IMR-90 (cell line): ENCODE data around the gene GNAZ. TPM values are rescaled to one million over a fixed set of nuclear protein-coding genes. Genes with fewer than 3 reads are reported as not detected.

ENCODE experiments used
- ATAC-seq: fragments of 200-7000 bp; cut with Tn5 transposase; 2 replicates; pipeline ENCODE4 v1.9.1; 2020; ENCODE audit warnings: low read depth, mild to moderate bottlenecking, moderate library complexity
- BruUV-seq: library from RNA; stranded (reverse); fragments of 400-500 nt; replicated peaks from 2 replicates; lab custom pipeline; 2021; lab: Mats Ljungman, UMichigan
- CTCF ChIA-PET: fragments of 300-600 bp; formaldehyde crosslinking; extraction: SDS; loops from one replicate; lab custom pipeline; 2021; ENCODE audit warnings: antibody characterized with exemption; lab: Yijun Ruan, JAX
- POLR2A ChIA-PET: fragments of 300-600 bp; sonication (Branson Sonifier 250); formaldehyde crosslinking; loops from one replicate; lab custom pipeline; 2022; ENCODE audit warnings: antibody characterized with exemption; ENCODE audit not compliant: unreplicated experiment; lab: Charles Lee
- DNase-seq: peaks from one replicate; pipeline ENCODE4 v3.0.0; 2013
- H2AFZ ChIP-seq: replicated peaks from 2 replicates; pipeline ENCODE3; 2013; ENCODE audit warnings: low read length, mild to moderate bottlenecking; ENCODE audit not compliant: poor library complexity
- H2AK5ac ChIP-seq: 2 replicates; pipeline ENCODE4 v1.6.1; 2013; ENCODE audit warnings: low read depth, low read length, inconsistent platforms
- H2AK9ac ChIP-seq: replicated peaks from 2 replicates; pipeline ENCODE3; 2013; ENCODE audit warnings: mild to moderate bottlenecking, low read depth, low read length, moderate library complexity; ENCODE audit not compliant: poor library complexity
- H2BK120ac ChIP-seq: 2 replicates; pipeline ENCODE4 v1.6.1; 2013; ENCODE audit warnings: low read depth, low read length, inconsistent platforms
- H2BK15ac ChIP-seq: 3 replicates; pipeline ENCODE4 v1.6.1; 2013; ENCODE audit warnings: low read depth, low read length, inconsistent platforms
- H2BK20ac ChIP-seq: 2 replicates; pipeline ENCODE4 v1.6.1; 2013; ENCODE audit warnings: low read depth, mild to moderate bottlenecking, inconsistent platforms, low read length, moderate library complexity
- H2BK5ac ChIP-seq: 2 replicates; pipeline ENCODE4 v1.6.1; 2013; ENCODE audit warnings: mild to moderate bottlenecking, low read depth, low read length, inconsistent platforms; ENCODE audit not compliant: poor library complexity, severe bottlenecking
- H3K14ac ChIP-seq: replicated peaks from 2 replicates; pipeline ENCODE4 v1.6.1; 2013; ENCODE audit warnings: low read depth, low read length, inconsistent platforms
- H3K18ac ChIP-seq: 2 replicates; pipeline ENCODE4 v1.6.1; 2013; ENCODE audit warnings: low read depth, low read length, control low read depth
- H3K23ac ChIP-seq: 2 replicates; pipeline ENCODE4 v1.6.1; 2013; ENCODE audit warnings: low read depth, low read length, inconsistent platforms
- H3K27ac ChIP-seq: 2 replicates; pipeline ENCODE4 v1.5.1; 2013; ENCODE audit warnings: mild to moderate bottlenecking, control low read depth, low read length; ENCODE audit not compliant: insufficient read depth
- H3K27me3 ChIP-seq: 2 replicates; pipeline ENCODE4 v1.6.1; 2013; ENCODE audit warnings: low read length; ENCODE audit not compliant: control insufficient read depth, insufficient read depth
- H3K36me3 ChIP-seq: 2 replicates; pipeline ENCODE4 v1.6.1; 2013; ENCODE audit warnings: low read length, mixed read lengths; ENCODE audit not compliant: control insufficient read depth, insufficient read depth
- H3K4ac ChIP-seq: 2 replicates; pipeline ENCODE4 v1.6.1; 2013; ENCODE audit warnings: low read depth, low read length, inconsistent platforms
- H3K4me1 ChIP-seq: 2 replicates; pipeline ENCODE4 v1.6.1; 2013; ENCODE audit warnings: low read length, mixed read lengths; ENCODE audit not compliant: control insufficient read depth, insufficient read depth
- H3K4me2 ChIP-seq: 2 replicates; pipeline ENCODE4 v1.6.1; 2013; ENCODE audit warnings: low read depth, mild to moderate bottlenecking, control low read depth, low read length, moderate library complexity
- H3K4me3 ChIP-seq: 2 replicates; pipeline ENCODE4 v1.5.1; 2013; ENCODE audit warnings: low read depth, mild to moderate bottlenecking, control low read depth, low read length, moderate library complexity; ENCODE audit not compliant: insufficient read depth
- H3K56ac ChIP-seq: 2 replicates; pipeline ENCODE4 v1.6.1; 2013; ENCODE audit warnings: low read length, inconsistent platforms; ENCODE audit not compliant: insufficient read depth; ENCODE audit errors: extremely low read depth
- H3K79me1 ChIP-seq, 2 experiments: 2 replicates each; pipeline ENCODE4 v1.6.1; 2013; ENCODE audit warnings: low read length in 2 of 2, inconsistent platforms in 1 of 2, low read depth in 1 of 2
- H3K9ac ChIP-seq: 2 replicates; pipeline ENCODE4 v1.6.1; 2013; ENCODE audit warnings: low read depth, low read length, control low read depth
- H3K9me1 ChIP-seq: 2 replicates; pipeline ENCODE4 v1.6.1; 2013; ENCODE audit warnings: low read length, inconsistent platforms; ENCODE audit not compliant: insufficient read depth
- H3K9me3 ChIP-seq: 2 replicates; pipeline ENCODE4 v1.6.1; 2013; ENCODE audit warnings: low read length; ENCODE audit not compliant: control insufficient read depth, insufficient read depth
- H4K20me1 ChIP-seq: 2 replicates; pipeline ENCODE4 v1.6.1; 2013; ENCODE audit warnings: low read length, inconsistent platforms; ENCODE audit not compliant: insufficient read depth
- H4K5ac ChIP-seq: 2 replicates; pipeline ENCODE4 v1.6.1; 2013; ENCODE audit warnings: mild to moderate bottlenecking, low read depth, low read length, control low read depth
- H4K8ac ChIP-seq, 2 experiments: 2 replicates each; pipeline ENCODE4 v1.6.1; 2013; ENCODE audit warnings: low read depth in 2 of 2, low read length in 2 of 2, control low read depth in 1 of 2, inconsistent platforms in 1 of 2
- H4K91ac ChIP-seq: 2 replicates; pipeline ENCODE4 v1.6.1; 2013; ENCODE audit warnings: low read depth, low read length, inconsistent platforms; ENCODE audit not compliant: insufficient read depth
- CHD1 ChIP-seq: IDR thresholded peaks from 2 replicates; pipeline ENCODE4 v1.6.1; 2012; ENCODE audit warnings: low read depth, low read length, improper control_type of control experiment
- ELK1 ChIP-seq: fragments of 150-350 bp; IDR thresholded peaks from 2 replicates; pipeline ENCODE4 v1.6.1; 2016; ENCODE audit warnings: low read depth, mild to moderate bottlenecking, low read length, moderate library complexity, borderline replicate concordance
- NFE2L2 ChIP-seq: fragments of 150-350 bp; IDR thresholded peaks from 2 replicates; pipeline ENCODE4 v1.6.1; 2016; ENCODE audit warnings: low read depth, mild to moderate bottlenecking, low read length
- WGBS, 2 experiments: methylation state at CpG; one replicate each; pipeline versions ENCODE4 v1.1.5 to v1.1.7; 2013; ENCODE audit warnings: missing lambda C conversion rate in 2 of 2; ENCODE audit not compliant: insufficient read length in 1 of 2; ENCODE audit errors: extremely low coverage in 2 of 2; 5-methylcytosine and 5-hydroxymethylcytosine counted together
- dilution Hi-C: fragments of 300-500 bp; cut with HindIII; formaldehyde crosslinking; loops from one replicate; pipeline ENCODE4 v1.14.3; 2018; ENCODE audit warnings: low sequenced_read_pairs; ENCODE audit not compliant: unreplicated experiment
- in situ Hi-C: fragments of 300-500 bp; cut with MboI; formaldehyde crosslinking; loops from 3 replicates; pipeline ENCODE4 v1.14.3; 2019; ENCODE audit warnings: low sequenced_read_pairs, inconsistent platforms, mixed read lengths
- intact Hi-C: fragments of 100-400 bp; cut with micrococcal nuclease; formaldehyde crosslinking; loops from 2 replicates; pipeline ENCODE4 v1.10.0; 2022
- polyA plus RNA-seq, 3 experiments: library from polyadenylated mRNA; depleted of rRNA; stranded (reverse); fragments of >200 nt; gene quantifications; 2 replicates each; pipeline ENCODE4 v1.2.3, GENCODE V29; 2012; ENCODE audit warnings: low replicate concordance in 1 of 3
- total RNA-seq: library from RNA; depleted of rRNA; stranded (reverse); fragments of >200 nt; gene quantifications from 2 replicates; pipeline ENCODE4 v1.2.3, GENCODE V29; 2012
- TF ChIP-seq, protein P1 (sequence below): conservative IDR thresholded peaks from 2 replicates; pipeline ENCODE4 v1.5.1; 2012; ENCODE audit warnings: mild to moderate bottlenecking, low read depth, low read length, improper control_type of control experiment

Gene GNAZ
- total and polyA plus RNA-seq, 2 of the 4 experiments (the other 2 are of a cell fraction): 1.5 to 2.5 TPM

GRCh38 chr22:23036684-23037428 lies 33.5 kb upstream of the GNAZ start:
- Histone ChIP-seq H3K79me1 (no peaks in the 10 kb centered on the region), H3K4me2 (no peak overlapping the region), H2AFZ (peak overlapping the region; percentile 33), H4K5ac (no peak overlapping the region), H4K91ac (no peak overlapping the region), H3K9me1 (no peaks in the 10 kb centered on the region), H3K18ac (no peak overlapping the region), H3K14ac (no peak overlapping the region), H2BK15ac (no peak overlapping the region), H3K9ac (no peak overlapping the region), H3K4me3 (no peak overlapping the region), H2BK120ac (no peak overlapping the region), H2BK5ac (no peak overlapping the region), H4K8ac (no peak overlapping the region), H3K4me1 (no peaks in the 10 kb centered on the region), H2BK20ac (no peak overlapping the region), H3K27ac (no peak overlapping the region), H3K9me3 (no peaks in the 10 kb centered on the region), H4K20me1 (no peaks in the 10 kb centered on the region), H2AK5ac (no peak overlapping the region), H3K56ac (no peak overlapping the region), H3K27me3 (peaks cover 4% of the 10 kb centered on the region; the same call in 1 of the 2 replicates), H3K4ac (no peak overlapping the region), H3K36me3 (no peaks in the 10 kb centered on the region), H2AK9ac (no peak overlapping the region), H3K23ac (no peak overlapping the region)
- no peak for TF ChIP-seq ELK1
- no peak for TF ChIP-seq NFE2L2
- TF ChIP-seq, protein P1, sequence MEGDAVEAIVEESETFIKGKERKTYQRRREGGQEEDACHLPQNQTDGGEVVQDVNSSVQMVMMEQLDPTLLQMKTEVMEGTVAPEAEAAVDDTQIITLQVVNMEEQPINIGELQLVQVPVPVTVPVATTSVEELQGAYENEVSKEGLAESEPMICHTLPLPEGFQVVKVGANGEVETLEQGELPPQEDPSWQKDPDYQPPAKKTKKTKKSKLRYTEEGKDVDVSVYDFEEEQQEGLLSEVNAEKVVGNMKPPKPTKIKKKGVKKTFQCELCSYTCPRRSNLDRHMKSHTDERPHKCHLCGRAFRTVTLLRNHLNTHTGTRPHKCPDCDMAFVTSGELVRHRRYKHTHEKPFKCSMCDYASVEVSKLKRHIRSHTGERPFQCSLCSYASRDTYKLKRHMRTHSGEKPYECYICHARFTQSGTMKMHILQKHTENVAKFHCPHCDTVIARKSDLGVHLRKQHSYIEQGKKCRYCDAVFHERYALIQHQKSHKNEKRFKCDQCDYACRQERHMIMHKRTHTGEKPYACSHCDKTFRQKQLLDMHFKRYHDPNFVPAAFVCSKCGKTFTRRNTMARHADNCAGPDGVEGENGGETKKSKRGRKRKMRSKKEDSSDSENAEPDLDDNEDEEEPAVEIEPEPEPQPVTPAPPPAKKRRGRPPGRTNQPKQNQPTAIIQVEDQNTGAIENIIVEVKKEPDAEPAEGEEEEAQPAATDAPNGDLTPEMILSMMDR: no peak
- no peak for TF ChIP-seq CHD1
- POLR2A ChIA-PET: no interaction called here
- ATAC-seq (no peak; the same call in 1 of the 2 replicates), DNase-seq (peak; percentile 41)
- CTCF ChIA-PET: no interaction called here
- WGBS, 2 experiments: 53% methylated on average over 3 of the region's 6 CpGs; no CpG with 5 or more reads in 1 of the 2 experiments
- no TSS peak for BruUV-seq
- in situ Hi-C loops (no loop called here), intact Hi-C loops (no loop called here), dilution Hi-C loops (no loop called here)
